HG03039 (cell line): ENCODE data around the gene TCF7.
"Not testable (repeated sequence)": the region's sequence is repeated elsewhere in the genome, so short reads cannot be mapped to it uniquely, and the experiment has no call there.

Experiments
- ATAC-seq: cut with Tn5 transposase; IDR thresholded peaks from one replicate; pipeline ENCODE4 v1.9.1; 2021; ENCODE audit warnings: mild to moderate bottlenecking, moderate library complexity; ENCODE audit not compliant: unreplicated experiment

Gene TCF7

DNA sequence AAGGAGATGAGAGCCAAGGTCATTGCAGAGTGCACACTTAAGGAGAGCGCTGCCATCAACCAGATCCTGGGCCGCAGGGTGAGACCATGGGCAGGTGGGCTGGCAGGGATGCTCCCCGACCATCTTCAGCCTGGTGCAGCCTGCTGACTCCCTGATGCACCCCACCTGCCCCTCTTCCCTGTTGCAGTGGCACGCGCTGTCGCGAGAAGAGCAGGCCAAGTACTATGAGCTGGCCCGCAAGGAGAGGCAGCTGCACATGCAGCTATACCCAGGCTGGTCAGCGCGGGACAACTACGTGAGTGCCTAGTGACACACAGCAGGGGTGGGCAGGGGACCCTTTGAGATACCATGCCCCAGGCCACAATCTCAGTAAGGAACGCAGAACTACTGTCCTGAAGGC, 28.3 kb downstream of the TCF7 start:
- no peak for ATAC-seq

DNA sequence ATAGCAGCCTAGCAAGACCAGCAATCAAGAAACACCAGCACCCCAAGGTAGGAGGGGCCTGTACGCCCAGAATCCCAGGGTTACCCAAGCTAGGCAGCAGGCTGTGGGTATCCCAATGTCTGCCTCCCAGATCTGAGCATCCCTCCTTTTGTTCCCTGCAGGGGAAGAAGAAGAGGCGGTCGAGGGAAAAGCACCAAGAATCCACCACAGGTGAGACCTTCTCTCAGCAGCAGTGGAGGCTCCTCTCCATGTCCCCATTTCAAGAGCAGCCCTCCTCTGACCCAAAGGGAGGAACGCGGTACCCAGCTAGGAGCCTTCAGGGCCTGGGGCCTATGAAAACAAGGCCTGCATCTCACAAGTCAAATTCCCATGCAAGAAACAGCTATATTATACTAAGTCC, 28.9 kb downstream of the TCF7 start:
- ATAC-seq: no peak

GRCh38 chr5:134143944-134144941, 29.8 kb downstream of the TCF7 start:
- no peak for ATAC-seq

DNA sequence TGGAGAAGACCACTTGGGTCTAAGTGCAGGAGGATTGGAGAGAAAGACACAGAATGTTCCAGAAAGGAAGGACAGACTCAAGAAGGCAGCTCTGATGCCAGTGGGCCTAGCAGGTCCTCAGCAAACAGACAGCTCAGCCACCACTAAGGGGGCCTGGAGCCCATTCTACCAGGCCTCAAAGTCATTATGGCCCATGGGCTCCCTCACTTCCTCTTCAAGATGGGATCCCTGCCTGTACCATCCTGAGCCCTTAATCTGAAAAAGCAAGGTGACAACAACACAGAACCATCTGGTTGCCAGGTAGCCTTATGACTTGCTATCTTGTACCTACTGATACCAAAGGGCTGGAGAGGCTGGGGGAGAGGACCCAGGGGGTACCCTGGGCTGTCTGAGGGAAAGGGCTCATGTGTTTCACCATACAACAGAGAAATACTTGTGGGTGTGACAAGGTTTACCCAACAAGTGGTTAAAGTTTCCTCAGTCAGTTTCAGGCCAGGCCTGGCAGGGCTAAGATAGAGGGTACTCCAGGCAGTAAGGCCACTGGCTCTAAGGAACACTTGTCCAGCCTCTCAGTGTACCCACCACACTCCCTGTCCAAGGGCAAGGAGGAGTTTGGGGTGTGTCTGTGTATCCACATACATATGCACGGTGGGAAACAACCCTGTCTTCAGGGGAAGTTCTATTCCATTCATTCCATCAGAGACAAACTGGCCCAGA, 30.7 kb downstream of the TCF7 start:
- no peak for ATAC-seq

GRCh38 chr5:134145779-134146581, 31.5 kb downstream of the TCF7 start:
- no peak for ATAC-seq

DNA sequence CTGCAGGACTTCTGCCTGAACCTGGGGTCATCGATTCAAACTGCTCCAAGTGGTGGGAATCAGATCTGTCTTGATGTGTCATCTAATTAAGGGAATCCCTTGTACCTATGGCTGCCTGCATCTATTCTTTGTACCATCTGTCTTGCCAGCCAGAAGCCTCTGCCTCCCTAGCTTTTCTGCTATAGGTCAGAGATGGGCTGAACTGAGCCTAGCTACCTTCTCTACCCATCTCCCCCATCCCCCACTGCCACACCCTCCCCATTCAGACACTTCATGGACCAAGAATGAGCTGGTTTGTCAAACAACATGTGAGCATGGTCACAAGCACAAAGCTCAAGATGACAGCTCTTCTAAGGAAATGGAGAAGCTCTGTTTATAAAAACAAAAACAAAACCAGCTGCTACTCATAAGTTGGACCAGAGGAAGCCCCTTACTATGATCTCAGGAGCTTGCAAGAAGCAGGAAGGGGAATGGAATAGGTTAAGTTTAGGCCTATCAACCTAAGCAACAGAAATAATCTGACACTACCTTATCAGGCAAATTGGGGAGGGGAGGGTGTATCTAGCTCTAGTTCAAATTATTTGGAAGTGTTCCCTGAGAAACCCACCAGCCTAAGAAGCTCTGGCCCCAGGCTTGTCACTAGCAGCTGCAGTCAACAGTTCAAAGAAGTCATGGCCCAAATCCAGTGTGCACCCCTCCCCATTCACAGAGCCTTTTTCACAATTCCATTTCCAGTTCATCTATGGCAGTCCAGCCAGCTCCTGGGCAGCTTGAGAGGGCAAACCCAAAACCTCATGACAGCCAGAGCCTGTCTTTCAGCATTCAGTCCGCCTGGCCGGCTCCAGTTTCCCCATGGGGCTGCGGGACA, 32.4 kb downstream of the TCF7 start:
- ATAC-seq: no peak

- ATAC-seq: no peak
Measured at GRCh38 chr5:134148316-134148715, 33.8 kb downstream of the TCF7 start.

DNA sequence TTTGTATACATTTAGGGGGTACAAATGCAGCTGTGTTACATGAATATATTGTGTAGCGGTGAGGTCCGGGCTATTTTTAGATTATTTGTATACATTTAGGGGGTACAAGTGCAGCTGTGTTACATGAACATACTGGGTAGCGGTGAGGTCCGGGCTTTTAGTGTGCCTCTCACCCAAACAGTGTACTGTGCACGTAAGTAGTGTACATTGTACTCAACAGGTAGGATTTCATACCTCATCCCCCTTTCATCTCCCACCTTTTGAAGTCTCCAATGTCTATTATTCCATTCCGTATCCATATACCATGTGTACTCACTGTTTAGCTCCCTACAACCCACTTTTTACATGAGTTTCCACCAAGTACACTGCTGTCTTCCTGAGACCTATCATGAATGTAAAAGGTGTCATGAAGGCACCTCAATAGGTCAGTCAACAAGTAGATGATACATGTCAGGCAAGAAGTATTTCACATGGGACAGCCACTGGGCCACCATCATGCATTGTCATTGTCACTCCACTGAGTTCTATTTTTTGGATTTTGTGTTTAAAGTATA, 34.6 kb downstream of the TCF7 start:
- ATAC-seq: no peak

- no peak for ATAC-seq
Measured at GRCh38 chr5:134149571-134150303, 35.3 kb downstream of the TCF7 start.

DNA sequence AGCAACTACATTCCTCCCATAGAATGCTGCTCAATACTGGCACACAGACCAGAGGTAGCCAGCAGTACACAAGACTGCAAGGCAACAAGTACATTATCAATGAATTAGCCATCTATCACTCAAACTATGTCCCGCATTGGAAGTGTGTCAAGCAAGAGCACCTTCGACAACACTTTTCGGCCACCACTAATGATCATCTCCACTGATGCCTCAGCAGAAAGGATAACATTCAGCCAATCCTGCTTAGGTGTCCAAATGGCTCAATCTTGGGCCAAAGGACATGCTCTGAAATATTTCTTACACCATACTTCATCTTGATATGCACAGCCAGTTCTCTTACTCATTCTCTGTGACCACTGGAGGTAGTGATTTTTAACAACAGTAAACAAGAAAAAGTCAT, 37.2 kb downstream of the TCF7 start:
- ATAC-seq: no peak

GRCh38 chr5:134152173-134152832, 37.8 kb downstream of the TCF7 start:
- ATAC-seq: not testable (repeated sequence)

- no peak for ATAC-seq
Measured at GRCh38 chr5:134153241-134153640, 38.8 kb downstream of the TCF7 start.

DNA sequence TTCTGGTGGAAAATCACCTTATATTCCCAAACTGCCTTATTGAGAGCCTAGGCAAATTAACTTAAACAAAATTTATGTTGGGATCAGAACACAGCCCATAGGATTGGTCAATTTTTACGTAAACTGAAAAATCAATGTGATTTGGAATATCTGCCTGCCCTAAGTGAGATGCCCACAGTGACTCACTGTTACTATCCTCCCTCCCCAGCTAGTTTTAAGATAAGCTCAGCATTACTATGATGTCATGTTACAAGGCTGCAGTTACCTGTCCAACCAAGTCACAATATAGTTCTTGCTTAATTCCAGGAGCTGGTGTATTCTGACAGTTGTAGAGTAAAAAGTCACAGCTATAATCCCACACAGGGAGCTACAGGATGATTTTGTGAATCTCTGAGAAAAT, 39.2 kb downstream of the TCF7 start:
- no peak for ATAC-seq

GRCh38 chr5:134161513-134162395, 47.3 kb downstream of the TCF7 start:
- no peak for ATAC-seq

- ATAC-seq: no peak
Measured at GRCh38 chr5:134162592-134162991, 48.1 kb downstream of the TCF7 start.

- ATAC-seq: no peak
Measured at GRCh38 chr5:134171972-134172371, 57.5 kb downstream of the TCF7 start.
